ENCODE data around the gene CGREF1.

- TF ChIP-seq, protein P1, sequence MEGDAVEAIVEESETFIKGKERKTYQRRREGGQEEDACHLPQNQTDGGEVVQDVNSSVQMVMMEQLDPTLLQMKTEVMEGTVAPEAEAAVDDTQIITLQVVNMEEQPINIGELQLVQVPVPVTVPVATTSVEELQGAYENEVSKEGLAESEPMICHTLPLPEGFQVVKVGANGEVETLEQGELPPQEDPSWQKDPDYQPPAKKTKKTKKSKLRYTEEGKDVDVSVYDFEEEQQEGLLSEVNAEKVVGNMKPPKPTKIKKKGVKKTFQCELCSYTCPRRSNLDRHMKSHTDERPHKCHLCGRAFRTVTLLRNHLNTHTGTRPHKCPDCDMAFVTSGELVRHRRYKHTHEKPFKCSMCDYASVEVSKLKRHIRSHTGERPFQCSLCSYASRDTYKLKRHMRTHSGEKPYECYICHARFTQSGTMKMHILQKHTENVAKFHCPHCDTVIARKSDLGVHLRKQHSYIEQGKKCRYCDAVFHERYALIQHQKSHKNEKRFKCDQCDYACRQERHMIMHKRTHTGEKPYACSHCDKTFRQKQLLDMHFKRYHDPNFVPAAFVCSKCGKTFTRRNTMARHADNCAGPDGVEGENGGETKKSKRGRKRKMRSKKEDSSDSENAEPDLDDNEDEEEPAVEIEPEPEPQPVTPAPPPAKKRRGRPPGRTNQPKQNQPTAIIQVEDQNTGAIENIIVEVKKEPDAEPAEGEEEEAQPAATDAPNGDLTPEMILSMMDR (IDR thresholded peaks at IDR 0.05; ENCODE audit: poor library complexity, severe bottlenecking) = no peak
- TF ChIP-seq, protein P2, sequence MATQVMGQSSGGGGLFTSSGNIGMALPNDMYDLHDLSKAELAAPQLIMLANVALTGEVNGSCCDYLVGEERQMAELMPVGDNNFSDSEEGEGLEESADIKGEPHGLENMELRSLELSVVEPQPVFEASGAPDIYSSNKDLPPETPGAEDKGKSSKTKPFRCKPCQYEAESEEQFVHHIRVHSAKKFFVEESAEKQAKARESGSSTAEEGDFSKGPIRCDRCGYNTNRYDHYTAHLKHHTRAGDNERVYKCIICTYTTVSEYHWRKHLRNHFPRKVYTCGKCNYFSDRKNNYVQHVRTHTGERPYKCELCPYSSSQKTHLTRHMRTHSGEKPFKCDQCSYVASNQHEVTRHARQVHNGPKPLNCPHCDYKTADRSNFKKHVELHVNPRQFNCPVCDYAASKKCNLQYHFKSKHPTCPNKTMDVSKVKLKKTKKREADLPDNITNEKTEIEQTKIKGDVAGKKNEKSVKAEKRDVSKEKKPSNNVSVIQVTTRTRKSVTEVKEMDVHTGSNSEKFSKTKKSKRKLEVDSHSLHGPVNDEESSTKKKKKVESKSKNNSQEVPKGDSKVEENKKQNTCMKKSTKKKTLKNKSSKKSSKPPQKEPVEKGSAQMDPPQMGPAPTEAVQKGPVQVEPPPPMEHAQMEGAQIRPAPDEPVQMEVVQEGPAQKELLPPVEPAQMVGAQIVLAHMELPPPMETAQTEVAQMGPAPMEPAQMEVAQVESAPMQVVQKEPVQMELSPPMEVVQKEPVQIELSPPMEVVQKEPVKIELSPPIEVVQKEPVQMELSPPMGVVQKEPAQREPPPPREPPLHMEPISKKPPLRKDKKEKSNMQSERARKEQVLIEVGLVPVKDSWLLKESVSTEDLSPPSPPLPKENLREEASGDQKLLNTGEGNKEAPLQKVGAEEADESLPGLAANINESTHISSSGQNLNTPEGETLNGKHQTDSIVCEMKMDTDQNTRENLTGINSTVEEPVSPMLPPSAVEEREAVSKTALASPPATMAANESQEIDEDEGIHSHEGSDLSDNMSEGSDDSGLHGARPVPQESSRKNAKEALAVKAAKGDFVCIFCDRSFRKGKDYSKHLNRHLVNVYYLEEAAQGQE (IDR thresholded peaks at IDR 0.05; ENCODE audit: borderline replicate concordance) = no peak
- no peak for TF ChIP-seq MXI1 (conservative IDR thresholded peaks at IDR 0.05; ENCODE audit: poor library complexity, severe bottlenecking)
- no peak for TF ChIP-seq POLR2AphosphoS5 (IDR thresholded peaks at IDR 0.05)
- no peak for TF ChIP-seq EP300 (conservative IDR thresholded peaks at IDR 0.05; ENCODE audit: poor library complexity, severe bottlenecking)
- TF ChIP-seq EZH2 (IDR thresholded peaks at IDR 0.05; ENCODE audit: borderline replicate concordance, insufficient read depth, low read length, poor library complexity, severe bottlenecking) = no peak
- no peak for TF ChIP-seq RAD21 (conservative IDR thresholded peaks at IDR 0.05)
- no peak for TF ChIP-seq TAF1 (IDR thresholded peaks at IDR 0.05; ENCODE audit: low read depth)
Measured at GRCh38 chr2:27053321-27053720, 65.6 kb downstream of the CGREF1 start.
